BJ (cell line): ENCODE measurements around the gene UCP2. TPM values are rescaled to one million over a fixed set of nuclear protein-coding genes. Genes with fewer than 3 reads are reported as not detected.

Experiments
- CTCF ChIA-PET: fragments of 350-600 bp; formaldehyde crosslinking; extraction: SDS; loops from one replicate; lab custom pipeline; 2021; ENCODE audit warnings: antibody characterized with exemption, inconsistent platforms; lab: Yijun Ruan, JAX
- POLR2A ChIA-PET: fragments of 300-600 bp; sonication (Branson Sonifier 250); formaldehyde crosslinking; extraction: SDS; loops from one replicate; lab custom pipeline; 2021; ENCODE audit warnings: antibody characterized with exemption; lab: Charles Lee
- DNase-seq: peaks from one replicate; pipeline ENCODE4 v3.0.0-alpha.2; 2011; ENCODE audit warnings: low read depth
- H3K27me3 ChIP-seq: 2 replicates; pipeline ENCODE4 v1.6.0; 2011; ENCODE audit warnings: low read length; ENCODE audit not compliant: control insufficient read depth, insufficient read depth
- H3K36me3 ChIP-seq: 2 replicates; pipeline ENCODE4 v1.5.1; 2011; ENCODE audit warnings: low read length; ENCODE audit not compliant: control insufficient read depth, insufficient read depth
- H3K4me3 ChIP-seq: 2 replicates; pipeline ENCODE4 v1.5.1; 2011; ENCODE audit warnings: low read depth, mild to moderate bottlenecking, control low read depth, low read length
- polyA plus RNA-seq: library from polyadenylated mRNA; depleted of rRNA; stranded (reverse); fragments of >200 nt; gene quantifications from 2 replicates; pipeline ENCODE4 v1.2.3, GENCODE V29; 2011
- TF ChIP-seq, protein P1 (sequence below): IDR thresholded peaks from 2 replicates; pipeline ENCODE4 v1.5.1; 2011; ENCODE audit warnings: low read depth, mild to moderate bottlenecking, control low read depth, inconsistent platforms, low read length, moderate library complexity; ENCODE audit not compliant: insufficient read depth

The UCP2 gene
- polyA plus RNA-seq, 1 experiment: 26.6 TPM

DNA sequence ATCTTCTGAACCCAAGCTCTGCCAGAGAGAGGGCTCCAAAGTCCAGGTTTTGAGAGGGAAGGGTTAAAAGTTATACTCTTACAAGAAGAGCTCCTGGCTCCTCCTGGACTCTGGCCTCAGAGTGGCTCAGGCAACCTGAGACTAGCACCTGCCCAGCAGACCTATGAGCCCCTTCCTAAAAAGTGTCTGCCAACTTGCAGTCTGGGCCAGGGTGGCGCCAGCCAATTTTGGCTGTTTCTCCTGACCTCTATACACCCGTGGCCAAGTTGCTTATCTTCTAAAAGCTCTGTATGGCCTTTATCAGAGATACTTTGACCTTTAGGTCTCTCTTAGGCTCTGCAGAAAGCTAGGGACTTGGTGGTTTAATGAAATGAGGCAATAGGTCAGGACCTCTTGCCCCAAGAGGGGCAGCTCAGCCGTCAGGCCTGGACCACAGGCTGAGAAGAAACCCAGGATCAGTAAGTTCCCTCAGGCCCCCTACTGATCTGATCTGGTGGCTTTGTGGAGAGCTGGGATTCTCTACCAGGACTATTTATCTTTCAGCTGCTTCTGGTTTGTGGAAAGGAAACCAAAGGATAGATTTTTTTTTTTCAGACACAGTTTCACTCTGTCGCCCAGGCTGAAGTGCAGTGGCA lies 36.6 kb upstream of the UCP2 start:
- CTCF ChIA-PET: interaction anchor here (0.6 kb wide), 2 partner anchors 18 to 46 kb away, joined by 3 read pairs; no protein-coding TSS in a partner anchor
- Histone ChIP-seq H3K4me3 (no peak overlapping the region), H3K36me3 (peaks cover 4% of the 10 kb centered on the region; the same call in 1 of the 2 replicates), H3K27me3 (no peaks in the 10 kb centered on the region)
- TF ChIP-seq, protein P1, sequence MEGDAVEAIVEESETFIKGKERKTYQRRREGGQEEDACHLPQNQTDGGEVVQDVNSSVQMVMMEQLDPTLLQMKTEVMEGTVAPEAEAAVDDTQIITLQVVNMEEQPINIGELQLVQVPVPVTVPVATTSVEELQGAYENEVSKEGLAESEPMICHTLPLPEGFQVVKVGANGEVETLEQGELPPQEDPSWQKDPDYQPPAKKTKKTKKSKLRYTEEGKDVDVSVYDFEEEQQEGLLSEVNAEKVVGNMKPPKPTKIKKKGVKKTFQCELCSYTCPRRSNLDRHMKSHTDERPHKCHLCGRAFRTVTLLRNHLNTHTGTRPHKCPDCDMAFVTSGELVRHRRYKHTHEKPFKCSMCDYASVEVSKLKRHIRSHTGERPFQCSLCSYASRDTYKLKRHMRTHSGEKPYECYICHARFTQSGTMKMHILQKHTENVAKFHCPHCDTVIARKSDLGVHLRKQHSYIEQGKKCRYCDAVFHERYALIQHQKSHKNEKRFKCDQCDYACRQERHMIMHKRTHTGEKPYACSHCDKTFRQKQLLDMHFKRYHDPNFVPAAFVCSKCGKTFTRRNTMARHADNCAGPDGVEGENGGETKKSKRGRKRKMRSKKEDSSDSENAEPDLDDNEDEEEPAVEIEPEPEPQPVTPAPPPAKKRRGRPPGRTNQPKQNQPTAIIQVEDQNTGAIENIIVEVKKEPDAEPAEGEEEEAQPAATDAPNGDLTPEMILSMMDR: no peak
- no peak for DNase-seq
- POLR2A ChIA-PET: no interaction called here

DNA sequence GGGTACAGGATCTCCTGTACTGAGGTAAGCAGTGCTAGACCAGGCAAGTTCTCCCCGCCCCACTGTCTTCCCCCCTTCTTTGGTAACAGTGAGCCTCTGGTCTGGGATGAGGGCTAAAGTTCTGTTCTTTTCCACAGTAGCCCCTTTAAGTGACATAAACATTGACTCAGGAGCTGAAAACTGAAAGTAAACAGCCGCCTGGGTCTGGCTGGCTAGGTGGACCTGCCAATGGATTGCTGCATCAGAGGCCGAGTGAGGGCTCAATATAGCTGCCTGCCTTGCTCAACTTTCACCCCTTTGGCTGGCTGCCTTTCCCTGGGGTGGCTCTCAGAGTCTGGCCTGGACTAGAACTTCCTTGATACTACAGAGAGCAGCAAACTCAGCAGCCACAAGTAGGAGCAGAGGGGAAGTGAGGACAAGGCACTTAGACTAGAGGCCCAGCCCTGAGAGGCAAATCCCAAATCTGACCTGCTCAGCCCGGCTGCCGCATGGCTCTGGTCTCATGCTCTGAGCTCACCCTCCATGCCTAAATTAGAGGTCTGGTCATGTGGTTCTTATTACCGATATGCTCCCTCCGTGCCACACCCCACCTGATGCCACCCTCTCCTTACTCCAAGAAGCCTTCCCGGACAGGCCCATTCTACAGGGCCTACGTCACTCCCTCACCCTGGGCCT lies 35.8 kb upstream of the UCP2 start:
- ChIA-PET POLR2A (no interaction called here), CTCF (no interaction called here)
- Histone ChIP-seq H3K4me3 (no peak overlapping the region), H3K27me3 (no peaks in the 10 kb centered on the region), H3K36me3 (peaks cover 7% of the 10 kb centered on the region; the same call in 1 of the 2 replicates)
- no peak for DNase-seq
- TF ChIP-seq, protein P1: no peak

GRCh38 chr11:74017631-74018030 lies 35.0 kb upstream of the UCP2 start:
- POLR2A ChIA-PET: no interaction called here
- CTCF ChIA-PET: interaction anchor here (0.7 kb wide), 1 partner anchor 18 kb away, joined by 4 read pairs; no protein-coding TSS in a partner anchor
- peaks cover 9% of the 10 kb centered on the region for H3K36me3 ChIP-seq
- no peak overlapping the region for H3K4me3 ChIP-seq
- DNase-seq: no peak
- TF ChIP-seq, protein P1: no peak
- H3K27me3 ChIP-seq: no peaks in the 10 kb centered on the region

DNA sequence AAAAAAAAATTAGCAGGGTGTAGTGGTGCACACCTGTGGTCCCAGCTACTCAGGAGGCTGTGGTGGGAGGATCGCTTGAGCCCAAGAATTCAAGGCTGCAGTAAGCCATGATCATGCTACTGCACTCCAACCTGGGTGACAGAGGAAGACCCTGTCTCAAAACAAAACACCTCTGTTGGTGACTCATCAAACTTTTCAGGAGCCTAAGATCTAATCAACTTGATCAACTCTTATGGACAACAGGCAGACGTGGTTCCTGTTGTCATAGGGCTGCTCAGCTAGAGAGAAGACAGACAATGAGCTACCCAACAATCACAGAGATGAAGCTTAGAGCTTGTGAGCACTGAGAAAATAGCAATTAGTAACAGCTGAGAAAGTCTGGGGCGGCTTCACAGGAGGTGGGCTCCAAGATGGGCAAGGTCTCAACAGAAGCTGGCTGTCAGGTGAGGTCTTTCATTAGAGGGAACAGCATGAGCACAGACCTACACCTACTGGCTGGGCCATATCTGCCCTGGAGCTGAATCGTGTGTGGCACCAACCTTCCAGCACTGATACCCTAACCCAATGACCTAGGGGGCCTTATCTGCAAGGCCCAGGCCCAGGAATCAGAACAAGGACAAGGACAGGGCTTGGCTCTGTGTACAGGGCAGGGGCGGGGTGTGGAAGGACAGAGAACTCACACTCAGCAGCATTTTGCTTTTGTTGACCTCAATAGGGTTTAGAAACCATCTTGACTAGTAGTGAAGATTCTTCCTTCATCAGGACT lies 33.5 kb upstream of the UCP2 start:
- Histone ChIP-seq H3K27me3 (no peaks in the 10 kb centered on the region), H3K4me3 (no peak overlapping the region), H3K36me3 (peaks cover 9% of the 10 kb centered on the region)
- DNase-seq: no peak
- TF ChIP-seq, protein P1: no peak
- CTCF ChIA-PET: interaction anchor here (0.9 to 1.2 kb wide), 2 partner anchors 14 to 22 kb away, joined by 3 to 4 read pairs; no protein-coding TSS in a partner anchor
- POLR2A ChIA-PET: no interaction called here

DNA sequence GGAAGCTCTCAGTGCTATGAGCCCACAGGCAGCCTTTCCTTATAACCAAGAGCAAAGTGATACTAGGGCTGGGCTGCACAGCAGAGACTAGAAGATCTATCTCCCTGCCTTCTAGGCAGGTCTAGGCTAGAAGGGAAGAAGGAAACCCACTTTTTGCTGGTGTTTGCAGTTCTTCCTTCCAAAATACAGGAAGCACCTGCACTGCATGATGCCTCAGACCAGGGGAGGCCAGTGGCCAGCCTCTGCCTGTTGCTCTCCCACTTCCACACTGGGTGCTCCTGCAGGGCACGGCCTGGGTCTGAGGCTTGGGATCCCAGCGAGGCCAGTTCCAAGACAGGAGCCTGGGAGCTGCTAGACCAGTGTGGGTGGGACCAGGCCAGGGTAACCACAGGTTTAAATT lies 32.2 kb upstream of the UCP2 start:
- DNase-seq: no peak
- POLR2A ChIA-PET: interaction anchor here (0.6 kb wide), 1 partner anchor 180 kb away, joined by 5 read pairs; no protein-coding TSS in a partner anchor
- TF ChIP-seq, protein P1: no peak
- CTCF ChIA-PET: interaction anchor here (1.2 kb wide), 1 partner anchor 20 kb away, joined by 4 read pairs; no protein-coding TSS in a partner anchor
- Histone ChIP-seq H3K36me3 (peaks cover 7% of the 10 kb centered on the region), H3K4me3 (no peak overlapping the region), H3K27me3 (no peaks in the 10 kb centered on the region)
